Activated CD4-positive, alpha-beta T cell treated with anti-CD3 and anti-CD28 coated beads for 36 hours (primary cell): Measurements from ENCODE around the gene ENDOD1. TPM values are rescaled to one million over a fixed set of nuclear protein-coding genes. Genes with fewer than 3 reads are reported as not detected.
A peak's percentile ranks its signal among the peaks of the same experiment; 100 is the strongest.

Experiments
- ATAC-seq: fragments of 200-7000 bp; cut with Tn5 transposase; one replicate; pipeline ENCODE4 v1.10.0; 2021; ENCODE audit warnings: mild to moderate bottlenecking, moderate library complexity
- CTCF ChIA-PET: fragments of 350-600 bp; sonication (Branson Sonifier 250); formaldehyde crosslinking; loops from one replicate; lab custom pipeline; 2021; ENCODE audit warnings: antibody characterized with exemption; lab: Charles Lee
- POLR2A ChIA-PET: fragments of 350-600 bp; sonication (Branson Sonifier 250); formaldehyde crosslinking; loops from one replicate; lab custom pipeline; 2021; ENCODE audit warnings: antibody characterized with exemption, inconsistent platforms; lab: Charles Lee
- DNase-seq: peaks from one replicate; pipeline ENCODE4 v3.0.0-alpha.2; 2020
- H3K27ac Mint-ChIP-seq: one replicate; pipeline ENCODE4 v1.8.0; 2021; ENCODE audit warnings: mixed read lengths
- H3K27me3 Mint-ChIP-seq: one replicate; pipeline ENCODE4 v1.8.0; 2021; ENCODE audit warnings: mixed read lengths
- H3K36me3 Mint-ChIP-seq: one replicate; pipeline ENCODE4 v1.8.0; 2021; ENCODE audit warnings: low read depth, mixed read lengths
- H3K4me1 Mint-ChIP-seq: one replicate; pipeline ENCODE4 v1.8.0; 2021; ENCODE audit warnings: mixed read lengths
- H3K4me3 Mint-ChIP-seq: one replicate; pipeline ENCODE4 v1.8.0; 2021; ENCODE audit warnings: mild to moderate bottlenecking, moderate library complexity, mixed read lengths
- H3K9me3 Mint-ChIP-seq: one replicate; pipeline ENCODE4 v1.8.0; 2021; ENCODE audit warnings: low read depth, mixed read lengths
- intact Hi-C, 2 experiments: fragments of 100-400 bp; cut with DNase I in 1 of 2; cut with micrococcal nuclease in 1 of 2; formaldehyde crosslinking; loops; one replicate each; pipeline versions ENCODE4 v1.14.2 to v1.15.1; 2022 to 2024; cut with DNase I, micrococcal nuclease
- total RNA-seq, 2 experiments: library from RNA; stranded (reverse); gene quantifications; one replicate each; pipeline ENCODE4 v1.2.3, GENCODE V29; 2021

The ENDOD1 gene
- total RNA-seq, 2 experiments from 2014 or later = 11.1 to 13.1 TPM

DNA sequence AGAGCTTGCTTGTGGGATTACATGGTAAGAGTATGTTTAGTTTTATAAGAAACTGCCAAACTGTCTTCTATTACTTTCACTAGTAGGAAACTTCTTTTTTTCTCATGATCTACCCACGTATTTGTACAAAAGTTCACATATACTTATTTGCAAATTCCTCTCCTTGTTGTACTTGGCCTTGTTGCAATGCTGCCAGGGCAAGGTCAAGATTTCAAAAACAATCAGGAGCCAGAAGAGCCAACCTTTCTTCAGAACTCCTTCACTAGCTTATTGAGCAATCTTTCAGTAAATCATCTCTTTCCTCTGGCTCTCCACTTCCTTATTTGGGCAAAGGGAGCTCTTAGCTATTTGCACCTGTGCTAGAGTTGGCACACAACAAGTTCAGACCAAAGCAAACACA lies 13.2 kb upstream of the ENDOD1 start:
- Mint-ChIP-seq H3K4me1 (peaks cover 14% of the 10 kb centered on the region), H3K27ac (no peak overlapping the region), H3K4me3 (no peak overlapping the region), H3K27me3 (no peaks in the 10 kb centered on the region), H3K36me3 (peaks cover 1% of the 10 kb centered on the region), H3K9me3 (no peaks in the 10 kb centered on the region)
- ChIA-PET POLR2A (no interaction called here), CTCF (interaction anchor here (0.6 to 2.2 kb wide), 3 partner anchors 8 to 67 kb away, joined by 4 to 7 read pairs (median 4); no protein-coding TSS in a partner anchor)
- DNase-seq (no peak), ATAC-seq (no peak)
- intact Hi-C loops = no loop called here

DNA sequence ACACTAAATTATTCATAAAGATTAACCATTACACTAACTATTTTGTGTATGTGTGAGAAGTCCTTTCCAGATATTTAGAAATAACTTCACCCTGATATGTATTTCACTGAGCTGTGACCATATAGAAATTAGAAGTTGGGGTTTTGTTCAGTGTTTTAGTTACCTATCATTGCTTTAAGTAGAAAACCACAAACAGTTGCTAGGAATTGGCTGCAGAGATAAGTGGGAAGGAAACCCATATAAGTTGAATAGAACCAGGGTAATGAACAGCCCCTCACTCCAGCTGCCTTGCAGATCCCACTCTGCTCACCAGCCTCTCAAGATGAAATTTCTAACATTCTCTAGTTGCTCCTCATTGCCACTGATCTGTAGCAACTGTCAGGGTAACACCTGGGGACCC lies 12.7 kb upstream of the ENDOD1 start:
- no peak for DNase-seq
- no peak for ATAC-seq
- H3K36me3 Mint-ChIP-seq = no peaks in the 10 kb centered on the region
- no peak overlapping the region for H3K4me3 Mint-ChIP-seq
- H3K9me3 Mint-ChIP-seq = no peaks in the 10 kb centered on the region
- no peak overlapping the region for H3K27ac Mint-ChIP-seq
- CTCF ChIA-PET = interaction anchor here (1.2 to 2.2 kb wide), 2 partner anchors 8 to 14 kb away, joined by 4 to 7 read pairs; no protein-coding TSS in a partner anchor
- H3K27me3 Mint-ChIP-seq = no peaks in the 10 kb centered on the region
- intact Hi-C loops = no loop called here
- H3K4me1 Mint-ChIP-seq = peaks cover 12% of the 10 kb centered on the region
- POLR2A ChIA-PET = no interaction called here

DNA sequence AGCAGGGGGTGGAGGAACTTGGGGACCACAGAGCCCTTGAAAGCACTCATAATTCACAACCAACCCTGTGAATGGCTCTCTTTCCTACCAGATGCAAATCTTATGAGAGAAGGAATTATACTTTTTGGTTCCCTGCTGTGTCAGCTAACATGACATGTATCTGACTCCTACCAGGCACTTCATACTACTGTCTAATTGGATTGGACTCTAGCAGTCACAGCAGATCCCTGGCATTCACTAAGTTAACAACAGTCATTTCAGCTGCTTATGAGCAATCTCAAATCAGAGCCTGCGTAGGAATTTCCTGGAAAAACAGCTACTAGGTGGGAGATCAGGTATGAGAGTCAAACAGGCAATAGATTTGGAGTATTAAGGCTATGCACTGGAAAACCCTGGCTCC lies 11.1 kb upstream of the ENDOD1 start:
- ATAC-seq = peak; percentile 9
- DNase-seq = no peak
- Mint-ChIP-seq H3K4me3 (no peak overlapping the region), H3K4me1 (peaks cover 11% of the 10 kb centered on the region), H3K27ac (no peak overlapping the region), H3K36me3 (no peaks in the 10 kb centered on the region), H3K9me3 (no peaks in the 10 kb centered on the region), H3K27me3 (no peaks in the 10 kb centered on the region)
- CTCF ChIA-PET = interaction anchor here (0.9 to 1.6 kb wide), 3 partner anchors 10 to 627 kb away, joined by 3 to 5 read pairs (median 4); no protein-coding TSS in a partner anchor
- POLR2A ChIA-PET = no interaction called here
- intact Hi-C loops = no loop called here

DNA sequence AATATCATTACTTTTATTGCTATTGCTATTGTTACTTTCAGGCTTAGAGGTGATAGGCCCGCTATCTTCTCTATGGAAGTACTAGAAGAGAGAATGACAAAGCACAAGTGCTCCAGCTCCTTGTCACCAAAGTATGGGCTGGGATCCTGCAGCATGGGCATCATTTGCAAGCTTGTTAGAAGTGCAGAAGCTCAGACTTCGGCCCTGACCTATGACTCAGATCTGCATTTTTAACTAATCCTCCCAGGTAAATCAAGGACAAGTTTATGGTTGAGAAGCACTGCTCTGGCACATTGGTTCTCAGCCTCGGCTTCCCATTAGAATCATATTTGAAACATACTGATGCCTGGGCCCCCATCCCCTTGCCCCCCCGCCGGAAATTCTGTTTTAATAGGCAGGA lies 8.6 kb upstream of the ENDOD1 start:
- Mint-ChIP-seq H3K4me1 (peaks cover 34% of the 10 kb centered on the region), H3K36me3 (no peaks in the 10 kb centered on the region), H3K27ac (no peak overlapping the region), H3K4me3 (no peak overlapping the region), H3K27me3 (no peaks in the 10 kb centered on the region), H3K9me3 (no peaks in the 10 kb centered on the region)
- ATAC-seq = no peak
- no peak for DNase-seq
- intact Hi-C loops = loop anchor here in 1 of 2 experiments (10.0 kb wide), 1 partner anchor 956 kb away; the partner anchor contains the start of gene PANX1
- ChIA-PET POLR2A (no interaction called here), CTCF (interaction anchor here (0.6 to 6.8 kb wide), 6 partner anchors 11 to 1127 kb away, joined by 3 to 76 read pairs (median 4); partner anchors contain the start of genes ENDOD1 and SRSF8)

DNA sequence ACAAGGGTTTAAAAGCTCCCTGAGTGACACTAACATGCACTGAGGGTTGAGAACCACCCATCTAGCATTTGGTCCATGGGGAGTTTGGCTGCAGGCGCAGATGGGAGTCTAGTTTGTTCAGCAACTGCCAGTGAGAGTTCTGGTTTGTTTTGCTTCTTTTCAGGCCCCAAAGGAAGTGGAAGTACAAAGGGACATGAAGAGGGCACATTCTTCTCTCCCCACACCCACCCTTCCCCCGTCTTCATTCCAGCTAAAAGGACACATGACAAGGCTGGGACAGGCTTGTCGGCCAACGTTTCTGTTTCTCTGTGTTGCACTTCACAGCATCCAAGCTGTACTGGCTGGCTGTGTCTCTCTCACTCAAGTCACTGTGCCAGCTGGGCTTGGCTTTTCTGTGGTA lies 8.2 kb upstream of the ENDOD1 start:
- no peak for DNase-seq
- no peaks in the 10 kb centered on the region for H3K27me3 Mint-ChIP-seq
- no peaks in the 10 kb centered on the region for H3K36me3 Mint-ChIP-seq
- H3K27ac Mint-ChIP-seq = no peak overlapping the region
- ATAC-seq = no peak
- intact Hi-C loops = loop anchor here in 1 of 2 experiments (10.0 kb wide), 1 partner anchor 957 kb away; the partner anchor contains the start of gene PANX1
- H3K9me3 Mint-ChIP-seq = no peaks in the 10 kb centered on the region
- POLR2A ChIA-PET = no interaction called here
- H3K4me1 Mint-ChIP-seq = peaks cover 36% of the 10 kb centered on the region
- no peak overlapping the region for H3K4me3 Mint-ChIP-seq
- CTCF ChIA-PET = interaction anchor here (1.2 to 6.8 kb wide), 4 partner anchors 10 to 683 kb away, joined by 3 to 76 read pairs (median 23); partner anchors contain the start of genes ENDOD1 and SRSF8

DNA sequence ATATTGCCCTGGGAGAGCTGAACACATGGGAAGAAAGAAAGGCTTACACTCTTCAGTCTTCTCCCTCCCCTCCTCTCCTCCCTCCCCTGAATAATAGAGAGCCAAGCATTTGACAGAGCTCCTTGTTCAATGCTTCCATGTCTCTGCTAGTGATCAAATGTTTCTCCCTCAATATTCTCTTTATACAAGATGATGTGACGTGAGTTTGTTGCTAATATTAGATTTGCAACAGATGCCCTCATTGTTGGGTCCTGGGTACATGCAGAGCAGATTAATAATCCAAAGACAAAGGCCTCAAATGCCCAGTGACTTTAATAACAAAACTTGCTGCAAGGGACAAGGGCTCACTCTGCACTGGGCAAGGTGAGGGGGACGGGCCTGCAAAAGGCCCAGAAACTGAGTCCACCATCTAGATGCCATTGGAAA lies 7.1 kb upstream of the ENDOD1 start:
- H3K4me1 Mint-ChIP-seq = peaks cover 34% of the 10 kb centered on the region
- H3K27me3 Mint-ChIP-seq = no peaks in the 10 kb centered on the region
- intact Hi-C loops = loop anchor here in 1 of 2 experiments (10.0 kb wide), 1 partner anchor 958 kb away; the partner anchor contains the start of gene PANX1
- POLR2A ChIA-PET = no interaction called here
- no peak for ATAC-seq
- no peak overlapping the region for H3K27ac Mint-ChIP-seq
- CTCF ChIA-PET = interaction anchor here (1.2 to 6.8 kb wide), 3 partner anchors 9 to 682 kb away, joined by 3 to 76 read pairs (median 42); partner anchors contain the start of genes ENDOD1 and SRSF8
- H3K9me3 Mint-ChIP-seq = no peaks in the 10 kb centered on the region
- H3K36me3 Mint-ChIP-seq = no peaks in the 10 kb centered on the region
- no peak for DNase-seq
- no peak overlapping the region for H3K4me3 Mint-ChIP-seq

DNA sequence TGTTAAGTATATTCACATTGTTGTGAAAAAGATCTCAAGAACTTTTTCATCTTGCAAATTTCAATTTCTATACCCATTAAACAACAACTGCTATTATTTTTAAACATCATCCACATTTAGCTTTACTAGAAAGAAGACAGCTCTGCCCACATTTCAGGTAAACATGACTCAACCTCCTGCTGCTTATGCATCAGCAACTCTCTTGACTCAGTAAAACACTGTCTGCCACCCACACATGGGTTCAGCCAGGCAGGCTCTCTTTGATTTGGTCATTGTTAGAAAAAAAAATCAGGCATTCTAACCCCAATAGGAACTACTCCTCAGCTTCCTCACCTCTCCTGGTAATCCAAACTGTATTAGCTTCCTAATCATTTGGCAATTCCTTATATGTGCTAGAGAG lies 5.1 kb upstream of the ENDOD1 start:
- intact Hi-C loops = loop anchor here (1.0 to 10.0 kb wide), 3 partner anchors 15 to 960 kb away; partner anchors contain the start of gene PANX1 (in 1 of the 2)
- H3K27ac Mint-ChIP-seq = peak overlapping the region; percentile 87
- no peak overlapping the region for H3K4me3 Mint-ChIP-seq
- ChIA-PET POLR2A (interaction anchor here (0.6 to 1.0 kb wide), 3 partner anchors 17 to 472 kb away, joined by 3 to 4 read pairs (median 3); partner anchors contain the start of genes CWC15, KDM4D and SRSF8), CTCF (interaction anchor here (0.6 to 6.8 kb wide), 10 partner anchors 7 to 869 kb away, joined by 3 to 76 read pairs (median 6); partner anchors contain the start of genes ENDOD1 and SRSF8)
- DNase-seq (peak; percentile 83), ATAC-seq (peak; percentile 82)
- no peaks in the 10 kb centered on the region for H3K36me3 Mint-ChIP-seq
- H3K4me1 Mint-ChIP-seq = peaks cover 42% of the 10 kb centered on the region
- H3K9me3 Mint-ChIP-seq = no peaks in the 10 kb centered on the region
- no peaks in the 10 kb centered on the region for H3K27me3 Mint-ChIP-seq

DNA sequence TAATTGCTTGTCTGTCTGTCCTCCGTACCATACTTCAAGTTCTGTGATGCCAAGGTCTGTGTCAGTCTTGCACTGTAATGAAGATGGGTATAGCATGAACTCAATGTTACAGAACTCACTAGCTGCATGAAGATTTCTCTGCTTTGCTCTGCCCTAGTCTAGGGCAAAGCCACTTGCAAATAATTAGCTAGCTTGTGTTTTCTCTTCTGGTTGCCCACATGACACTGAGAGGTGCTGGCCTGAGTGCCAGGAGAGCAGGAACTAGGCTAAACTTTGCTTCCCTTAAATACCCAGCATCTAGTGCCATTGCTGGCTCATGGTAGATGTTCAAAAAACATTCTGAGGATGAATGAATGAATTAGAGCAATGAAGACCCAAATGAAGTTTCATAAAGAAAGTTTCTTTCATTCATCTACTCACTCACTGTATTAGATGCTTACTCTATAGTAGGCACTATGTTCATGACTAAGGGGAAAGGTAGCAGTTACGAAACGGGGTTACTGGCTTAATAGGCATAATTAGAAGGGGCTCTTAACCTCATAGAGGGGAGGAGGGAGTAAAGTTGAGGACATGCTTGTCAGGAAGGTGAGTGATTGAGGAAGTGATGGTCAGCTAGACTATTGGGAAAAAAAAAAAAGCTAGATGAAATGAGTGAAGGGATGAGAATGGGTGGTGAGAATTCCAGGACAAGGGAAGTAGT lies 4.4 kb upstream of the ENDOD1 start:
- ChIA-PET CTCF (interaction anchor here (0.6 to 6.8 kb wide), 8 partner anchors 6 to 679 kb away, joined by 3 to 76 read pairs (median 7); partner anchors contain the start of genes ENDOD1 and SRSF8), POLR2A (interaction anchor here (0.6 to 1.0 kb wide), 3 partner anchors 12 to 471 kb away, joined by 3 read pairs; no protein-coding TSS in a partner anchor)
- Mint-ChIP-seq H3K4me1 (peaks cover 42% of the 10 kb centered on the region), H3K36me3 (no peaks in the 10 kb centered on the region), H3K27me3 (no peaks in the 10 kb centered on the region), H3K27ac (peak overlapping the region; percentile 51), H3K9me3 (no peaks in the 10 kb centered on the region), H3K4me3 (no peak overlapping the region)
- ATAC-seq (no peak), DNase-seq (no peak)
- intact Hi-C loops = loop anchor here in 1 of 2 experiments (1.0 to 10.0 kb wide), 2 partner anchors 470 to 960 kb away; partner anchors contain the start of gene PANX1

DNA sequence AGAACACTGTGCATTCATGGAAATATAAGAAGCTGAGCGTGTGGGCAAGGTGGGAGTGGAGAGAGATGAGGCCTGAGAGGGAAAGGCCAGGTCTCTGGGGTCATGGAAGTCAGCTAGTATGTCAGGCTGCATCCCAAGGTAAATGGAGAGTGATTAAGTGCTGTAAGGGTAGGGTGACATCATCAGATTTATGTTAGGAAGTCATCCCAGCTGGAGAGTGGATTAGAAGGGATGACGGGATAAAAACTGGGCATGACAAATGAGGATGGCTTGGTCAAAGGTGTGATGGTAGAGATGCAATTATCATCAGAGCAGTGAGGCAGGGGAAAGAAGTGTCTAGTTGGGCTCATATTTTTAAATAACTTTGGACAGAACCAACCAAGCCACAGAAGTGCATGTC lies 3.5 kb upstream of the ENDOD1 start:
- H3K36me3 Mint-ChIP-seq = no peaks in the 10 kb centered on the region
- CTCF ChIA-PET = interaction anchor here (2.1 to 6.8 kb wide), 2 partner anchors 16 kb away, joined by 8 to 76 read pairs; partner anchors contain the start of gene SRSF8
- H3K4me3 Mint-ChIP-seq = no peak overlapping the region
- peaks cover 48% of the 10 kb centered on the region for H3K4me1 Mint-ChIP-seq
- POLR2A ChIA-PET = no interaction called here
- H3K9me3 Mint-ChIP-seq = no peaks in the 10 kb centered on the region
- intact Hi-C loops = loop anchor here in 1 of 2 experiments (10.0 kb wide), 1 partner anchor 961 kb away; the partner anchor contains the start of gene PANX1
- ATAC-seq = no peak
- peak overlapping the region; percentile 33 for H3K27ac Mint-ChIP-seq
- H3K27me3 Mint-ChIP-seq = no peaks in the 10 kb centered on the region
- DNase-seq = no peak

DNA sequence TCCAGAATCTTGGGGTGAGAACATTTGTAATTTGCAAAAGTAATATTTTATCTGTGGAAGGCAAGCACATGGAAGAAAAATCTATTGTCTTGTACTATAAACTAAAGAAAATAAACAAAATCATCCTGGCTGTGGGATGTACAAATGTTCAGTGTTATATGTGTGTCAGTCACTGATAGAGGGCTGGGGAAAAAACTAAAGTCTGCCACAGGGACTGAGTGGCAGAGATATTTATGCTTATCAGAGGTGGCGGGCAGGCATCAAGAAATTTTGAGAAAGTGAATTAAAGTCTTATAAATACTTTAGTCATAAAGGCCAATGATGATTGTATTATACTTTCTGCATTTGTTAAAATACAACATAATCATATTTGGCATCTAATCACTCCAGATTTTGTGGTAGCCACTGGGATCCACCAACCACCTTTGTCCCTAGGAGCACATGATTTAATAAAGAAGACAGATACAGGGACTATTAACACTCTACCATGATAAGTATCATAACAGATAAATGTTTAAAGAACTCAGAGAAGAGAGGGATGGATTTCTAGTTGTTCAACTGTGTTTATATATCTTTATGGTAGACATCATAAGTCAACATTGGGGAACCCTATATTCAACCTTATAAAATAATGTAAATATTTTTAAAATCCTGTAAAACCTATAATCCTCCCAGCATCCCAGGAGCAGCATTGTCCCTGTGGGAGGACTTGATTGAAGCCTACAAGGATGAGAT lies 2.6 kb upstream of the ENDOD1 start:
- Mint-ChIP-seq H3K9me3 (no peaks in the 10 kb centered on the region), H3K4me3 (no peak overlapping the region), H3K36me3 (no peaks in the 10 kb centered on the region), H3K27ac (no peak overlapping the region), H3K4me1 (peaks cover 56% of the 10 kb centered on the region), H3K27me3 (no peaks in the 10 kb centered on the region)
- DNase-seq (no peak), ATAC-seq (no peak)
- ChIA-PET CTCF (interaction anchor here (6.8 kb wide), 1 partner anchor 17 kb away, joined by 76 read pairs; the partner anchor contains the start of gene SRSF8), POLR2A (interaction anchor here (0.5 kb wide), 1 partner anchor 706 kb away, joined by 7 read pairs; no protein-coding TSS in a partner anchor)
- intact Hi-C loops = loop anchor here in 1 of 2 experiments (10.0 kb wide), 1 partner anchor 962 kb away; the partner anchor contains the start of gene PANX1
